NOMO-1 (cell line): ENCODE measurements around the gene PEPD.

Source experiments
- DNase-seq, 2 experiments: peaks; one replicate each; lab custom pipeline; 2025; ENCODE audit not compliant: unreplicated experiment in 2 of 2; lab: John Stamatoyannopoulos, UW

Gene PEPD

GRCh38 chr19:33547676-33548075, 26.1 kb upstream of the PEPD start:
- DNase-seq = no peak

DNA sequence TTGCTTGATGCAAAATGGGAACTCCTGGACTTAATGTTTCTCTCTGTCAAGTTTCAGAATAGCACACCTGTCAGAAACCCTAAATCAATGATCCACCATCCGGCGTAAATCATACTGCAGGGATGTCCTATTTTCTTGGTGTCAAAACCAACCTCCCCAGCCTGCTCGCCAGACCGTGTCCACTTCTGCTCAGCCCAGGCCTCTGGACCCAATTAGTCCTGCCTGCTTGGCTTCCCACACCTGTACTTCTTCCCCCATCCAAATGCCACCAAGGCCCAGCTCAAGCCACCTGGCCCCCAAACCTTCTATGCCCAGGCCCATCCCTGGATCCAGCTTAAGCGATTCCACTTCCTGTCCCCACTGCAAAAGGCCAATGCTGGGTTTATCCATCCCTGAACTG, 25.1 kb upstream of the PEPD start:
- DNase-seq = no peak

DNA sequence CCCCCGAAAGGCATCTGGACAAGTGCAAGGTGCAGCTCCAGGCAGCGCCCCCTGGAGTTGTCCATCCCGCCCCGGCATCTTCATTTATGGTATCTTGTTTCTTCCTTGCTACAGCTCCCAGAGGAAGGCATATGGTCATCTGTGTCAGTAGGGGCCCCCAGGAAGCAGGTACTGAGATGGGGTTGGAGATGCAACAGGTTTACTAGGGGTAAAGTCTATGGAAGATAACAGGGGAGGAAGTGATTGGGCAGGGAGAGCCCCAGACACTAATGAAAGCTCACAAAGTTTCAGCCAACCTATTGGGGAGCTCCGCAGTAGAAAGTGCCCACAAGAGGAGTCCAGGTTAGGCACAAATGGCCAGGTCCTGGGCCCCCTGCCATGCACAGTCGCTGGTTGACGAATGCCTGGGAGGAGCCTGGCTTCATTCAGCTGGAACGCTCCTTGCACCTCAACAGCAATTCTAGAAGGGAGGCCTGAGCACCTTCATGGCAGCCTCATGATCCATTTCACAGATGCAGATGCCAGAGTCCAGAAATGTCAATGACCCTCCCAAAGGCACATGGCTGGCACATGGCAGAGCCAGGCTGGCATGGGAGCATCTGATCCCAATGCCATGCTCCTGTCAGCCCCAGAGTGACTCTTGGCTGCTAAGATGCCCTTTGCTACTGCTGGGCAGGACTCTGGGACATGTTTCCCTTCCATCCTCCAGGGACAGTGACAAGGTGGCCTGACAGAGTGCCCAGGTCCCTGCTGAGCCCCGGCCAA, 23.8 kb upstream of the PEPD start:
- DNase-seq = no peak

DNA sequence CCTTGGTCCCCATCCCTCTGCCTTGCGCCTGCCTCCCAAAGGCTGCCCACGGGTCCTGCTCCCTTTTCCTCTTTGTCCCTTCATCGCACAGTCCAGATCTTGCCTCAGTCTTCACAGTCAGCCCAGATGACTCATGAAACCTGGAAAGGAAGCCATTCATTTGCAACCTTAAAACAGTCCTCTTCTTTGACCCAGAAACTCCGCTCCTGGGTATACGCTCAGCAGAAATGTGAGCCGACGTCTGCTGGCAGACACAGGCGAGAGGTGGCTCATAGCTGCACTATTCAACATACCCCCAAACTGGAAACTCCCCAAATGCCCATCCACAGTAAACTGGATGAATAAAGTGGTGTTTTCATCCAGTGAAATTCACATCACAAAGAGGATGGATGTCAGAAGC, 13.6 kb upstream of the PEPD start:
- DNase-seq = no peak

GRCh38 chr19:33532859-33533460, 11.4 kb upstream of the PEPD start:
- DNase-seq = no peak

- DNase-seq = no peak
These were observed 9.3 kb upstream of the PEPD start for GRCh38 chr19:33530842-33531241.

- DNase-seq = no peak
These were observed 8.7 kb upstream of the PEPD start for GRCh38 chr19:33530296-33530695.

- no peak for DNase-seq
These were observed 7.6 kb upstream of the PEPD start for GRCh38 chr19:33529094-33529676.

- no peak for DNase-seq
These were observed 6.8 kb upstream of the PEPD start for GRCh38 chr19:33528404-33528803.

DNA sequence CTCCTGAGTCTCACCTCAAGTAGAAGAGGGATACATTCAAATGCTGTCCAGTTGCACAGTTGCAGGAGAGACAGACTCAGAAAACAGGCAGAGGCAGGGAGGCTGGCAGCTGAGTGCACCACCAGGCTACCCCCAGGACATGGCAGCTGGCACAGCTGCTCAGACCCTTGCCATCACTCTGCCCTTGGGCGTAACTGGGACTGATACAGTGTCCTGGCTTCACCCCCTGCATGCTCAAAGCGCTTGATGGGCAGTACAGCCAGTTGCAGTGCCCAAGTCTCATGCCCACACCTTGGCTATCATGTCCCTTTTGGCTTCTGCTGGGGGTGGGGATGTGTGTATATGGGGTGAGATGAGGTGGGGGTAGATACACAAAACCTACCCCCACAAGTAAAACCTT, 5.5 kb upstream of the PEPD start:
- DNase-seq = no peak

GRCh38 chr19:33524024-33524664, 2.6 kb upstream of the PEPD start:
- DNase-seq = no peak

GRCh38 chr19:33523167-33523566, 1.6 kb upstream of the PEPD start:
- no peak for DNase-seq

- no peak for DNase-seq
These were observed 726 bp upstream of the PEPD start for GRCh38 chr19:33522371-33522662.

DNA sequence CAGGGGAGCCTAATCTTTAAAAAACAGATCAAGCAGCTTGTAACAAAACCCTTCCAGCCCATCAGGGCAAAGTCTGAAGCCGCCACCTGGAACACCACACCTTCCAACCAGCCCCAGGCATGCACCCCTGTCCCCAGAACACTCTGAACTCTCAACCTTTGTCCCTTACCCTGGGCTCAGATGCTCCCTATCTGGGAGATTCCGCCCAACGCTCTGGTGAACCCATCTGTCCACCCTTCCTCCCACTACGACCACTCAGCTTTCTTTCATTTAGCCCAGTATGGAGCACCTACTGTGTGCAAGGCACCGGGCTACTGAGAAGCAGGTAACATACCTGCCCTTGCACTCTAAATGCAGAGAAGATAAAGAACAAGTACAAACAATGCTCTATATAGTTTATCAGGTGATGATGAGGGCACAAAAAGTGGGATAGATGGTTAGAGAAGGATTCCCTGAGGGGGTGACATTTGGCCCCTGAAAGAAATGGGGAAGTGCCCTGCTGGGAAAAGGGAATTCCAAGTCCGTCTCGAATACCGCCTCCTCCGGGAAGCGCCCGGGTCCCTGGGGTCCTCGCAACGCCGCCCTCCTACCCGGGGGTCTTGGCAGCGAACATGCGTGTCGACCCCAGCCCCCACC, 629 bp downstream of the PEPD start:
- DNase-seq = no peak

DNA sequence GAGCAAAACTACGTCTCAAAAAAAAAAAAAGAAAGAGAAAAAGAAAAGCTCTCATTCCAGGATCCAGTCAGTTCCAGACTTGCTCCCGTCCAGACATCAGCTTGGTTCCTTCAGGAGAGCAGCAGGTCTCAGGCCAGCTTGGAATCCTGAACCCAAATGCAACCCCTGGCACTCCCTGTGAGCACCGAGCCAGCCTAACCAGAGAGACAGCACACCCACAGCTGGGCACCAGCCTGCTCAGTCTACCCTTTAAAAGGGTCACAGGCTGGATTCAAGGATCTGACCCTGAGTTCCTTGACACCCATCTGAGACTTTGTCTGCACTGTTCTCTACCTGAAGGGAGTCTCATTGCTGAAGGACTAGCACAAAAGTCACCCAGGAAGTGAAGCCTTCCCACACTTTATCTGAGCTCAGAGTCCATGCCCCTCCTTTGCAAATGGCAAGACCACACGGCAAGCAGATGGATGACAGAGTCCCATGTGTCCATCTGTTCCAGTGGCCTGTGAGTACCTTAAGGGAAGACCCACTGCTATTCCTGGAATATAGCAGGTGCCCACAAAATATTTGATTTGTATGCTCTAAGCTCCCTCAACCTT, 1.4 kb downstream of the PEPD start:
- no peak for DNase-seq

DNA sequence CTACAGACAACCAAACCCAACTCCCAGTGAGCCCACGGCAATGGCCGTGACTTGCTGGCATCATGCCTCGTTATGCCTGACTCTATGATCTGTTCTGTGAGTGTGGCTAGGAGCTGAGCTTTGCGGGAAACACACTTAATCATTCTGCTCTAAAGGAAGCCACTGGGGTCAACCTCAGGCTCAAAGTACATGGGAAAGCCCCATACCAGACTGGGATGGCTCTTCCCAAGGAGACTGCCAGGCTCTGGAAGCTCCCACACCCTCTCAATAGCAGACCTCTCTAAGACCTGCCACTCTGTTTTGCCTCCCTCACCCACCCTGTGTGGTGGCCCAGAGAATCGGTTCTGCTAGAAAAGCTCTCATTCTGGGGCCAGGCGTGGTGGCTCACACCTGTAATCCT, 2.2 kb downstream of the PEPD start:
- no peak for DNase-seq

DNA sequence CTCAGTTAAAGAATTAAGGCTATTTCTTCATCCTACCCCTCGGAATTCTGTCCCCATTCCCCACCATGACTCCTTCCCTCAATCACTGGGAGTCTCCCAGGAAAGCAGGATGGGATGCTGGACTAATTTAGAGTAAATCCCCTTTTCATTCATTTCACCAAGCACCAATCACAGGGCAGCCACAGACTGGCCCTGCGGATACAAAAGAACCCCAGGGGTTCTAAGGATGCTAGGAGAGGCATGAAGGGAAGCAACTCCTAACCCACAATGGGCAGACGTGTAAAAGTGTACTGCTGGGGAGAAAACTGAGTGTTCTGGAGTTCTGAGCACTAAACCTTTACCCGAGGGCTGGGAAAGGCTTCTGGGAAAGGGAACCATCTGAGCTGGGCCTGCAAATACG, 3.0 kb downstream of the PEPD start:
- DNase-seq = no peak

- DNase-seq = no peak
These were observed 3.7 kb downstream of the PEPD start for GRCh38 chr19:33517922-33518321.

DNA sequence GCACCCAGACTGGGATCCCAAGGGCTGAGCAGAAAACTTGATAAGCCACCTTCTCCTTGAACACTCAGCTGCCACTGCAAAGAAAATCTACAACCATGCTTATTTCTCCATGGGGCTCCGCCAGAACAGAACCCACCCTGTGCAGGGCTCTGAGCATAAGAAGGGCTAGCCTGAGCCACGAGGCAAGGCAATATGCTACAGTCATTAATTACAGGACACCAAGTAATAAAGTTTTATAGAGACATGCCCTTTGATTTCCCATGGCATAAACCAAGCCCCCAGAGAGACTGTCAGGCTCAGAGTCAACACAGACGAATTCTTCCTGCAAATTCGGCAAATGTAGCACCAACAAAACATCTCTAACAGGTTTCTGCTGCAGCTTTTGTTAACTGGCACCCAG, 5.7 kb downstream of the PEPD start:
- DNase-seq = no peak

GRCh38 chr19:33514885-33515551, 6.6 kb downstream of the PEPD start:
- DNase-seq = no peak

DNA sequence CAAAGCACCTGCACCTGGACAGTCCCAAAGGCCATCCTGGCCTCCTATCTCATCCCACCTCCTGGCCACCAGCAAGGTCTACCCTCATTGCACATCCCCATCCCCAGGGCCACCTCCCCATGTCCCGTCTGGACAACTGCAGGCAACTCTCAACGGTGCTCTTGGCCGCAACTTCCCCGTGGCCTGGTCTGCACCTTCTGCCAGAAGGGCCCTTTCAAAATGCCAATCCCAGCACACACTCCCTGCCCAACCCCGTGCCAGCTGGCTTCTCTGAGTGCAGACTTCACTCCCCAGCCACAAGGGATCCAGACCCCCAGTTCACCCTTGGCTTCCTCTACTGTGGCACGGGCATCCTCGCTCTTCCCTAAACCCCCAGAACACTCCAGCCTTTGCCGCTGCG, 8.2 kb downstream of the PEPD start:
- no peak for DNase-seq
